Large intestine (tissue), 3 donors: ENCODE data around the gene CLIP3. TPM values are rescaled to one million over a fixed set of nuclear protein-coding genes. Genes with fewer than 3 reads are reported as not detected.
A peak's percentile ranks its signal among the peaks of the same experiment; 100 is the strongest.

Experiments
- DNase-seq, 2 donors: peaks; one replicate each; pipeline versions ENCODE4 v3.0.0 to v3.0.0-alpha.2; 2013
- H3K27ac ChIP-seq: one replicate; pipeline ENCODE4 v1.5.1; 2013; ENCODE audit warnings: low read length
- H3K27me3 ChIP-seq: 2 replicates; pipeline ENCODE4 v1.6.1; 2013; ENCODE audit warnings: low read length; ENCODE audit not compliant: control insufficient read depth, insufficient read depth
- H3K36me3 ChIP-seq: 2 replicates; pipeline ENCODE4 v1.6.1; 2013; ENCODE audit warnings: low read length; ENCODE audit not compliant: control insufficient read depth, insufficient read depth
- H3K4me1 ChIP-seq: one replicate; pipeline ENCODE4 v1.6.1; 2013; ENCODE audit warnings: low read length; ENCODE audit not compliant: control insufficient read depth, insufficient read depth
- H3K4me3 ChIP-seq: one replicate; pipeline ENCODE4 v1.5.1; 2013; ENCODE audit warnings: low read length
- H3K9me3 ChIP-seq: one replicate; pipeline ENCODE4 v1.6.1; 2013; ENCODE audit warnings: mild to moderate bottlenecking, low read depth, low read length, moderate library complexity; ENCODE audit not compliant: control insufficient read depth
- WGBS: methylation state at CpG from one replicate; pipeline ENCODE4 v1.1.5; 2013; ENCODE audit warnings: low lambda C conversion rate; ENCODE audit not compliant: insufficient coverage; 5-methylcytosine and 5-hydroxymethylcytosine counted together
- polyA plus RNA-seq: library from polyadenylated mRNA; unstranded; fragments of 120-200 nt; gene quantifications from one replicate; pipeline ENCODE4 v1.2.1, GENCODE V29; 2013

Gene CLIP3
- polyA plus RNA-seq, 1 donor: 21.5 TPM

GRCh38 chr19:36064826-36065225 is 32.2 kb upstream of the CLIP3 start:
- no peaks in the 10 kb centered on the region for H3K4me1 ChIP-seq
- no CpG with 5 or more reads among the region's 8 CpGs for WGBS
- H3K27me3 ChIP-seq: no peaks in the 10 kb centered on the region
- no peaks in the 10 kb centered on the region for H3K9me3 ChIP-seq
- no peak overlapping the region for H3K4me3 ChIP-seq
- DNase-seq: no peak
- peaks cover 11% of the 10 kb centered on the region for H3K36me3 ChIP-seq
- no peak overlapping the region for H3K27ac ChIP-seq

GRCh38 chr19:36061367-36061766 is 28.7 kb upstream of the CLIP3 start:
- Histone ChIP-seq H3K36me3 (no peaks in the 10 kb centered on the region), H3K4me1 (peaks cover 15% of the 10 kb centered on the region), H3K9me3 (no peaks in the 10 kb centered on the region), H3K27ac (no peak overlapping the region), H3K4me3 (no peak overlapping the region), H3K27me3 (no peaks in the 10 kb centered on the region)
- WGBS: no CpG with 5 or more reads among the region's 2 CpGs
- no peak for DNase-seq

GRCh38 chr19:36060430-36060829 is 27.8 kb upstream of the CLIP3 start:
- no peaks in the 10 kb centered on the region for H3K36me3 ChIP-seq
- no peak for DNase-seq
- no peaks in the 10 kb centered on the region for H3K9me3 ChIP-seq
- no peaks in the 10 kb centered on the region for H3K27me3 ChIP-seq
- no peak overlapping the region for H3K4me3 ChIP-seq
- WGBS: no CpG with 5 or more reads among the region's 4 CpGs
- H3K27ac ChIP-seq: no peak overlapping the region
- H3K4me1 ChIP-seq: peaks cover 18% of the 10 kb centered on the region

GRCh38 chr19:36059180-36059910 is 26.7 kb upstream of the CLIP3 start:
- no peak for DNase-seq
- H3K4me1 ChIP-seq: peaks cover 21% of the 10 kb centered on the region
- H3K27ac ChIP-seq: peak overlapping the region; percentile 7
- no peak overlapping the region for H3K4me3 ChIP-seq
- H3K36me3 ChIP-seq: no peaks in the 10 kb centered on the region
- no peaks in the 10 kb centered on the region for H3K27me3 ChIP-seq
- WGBS: no CpG with 5 or more reads among the region's 6 CpGs
- no peaks in the 10 kb centered on the region for H3K9me3 ChIP-seq

- no peaks in the 10 kb centered on the region for H3K36me3 ChIP-seq
- peaks cover 21% of the 10 kb centered on the region for H3K4me1 ChIP-seq
- no peaks in the 10 kb centered on the region for H3K27me3 ChIP-seq
- WGBS: no CpG with 5 or more reads among the region's 12 CpGs
- peak; percentile 52 to 80 for DNase-seq
- H3K27ac ChIP-seq: peak overlapping the region; percentile 21
- no peak overlapping the region for H3K4me3 ChIP-seq
- H3K9me3 ChIP-seq: no peaks in the 10 kb centered on the region
Measured at GRCh38 chr19:36058481-36059179, 26.0 kb upstream of the CLIP3 start.

GRCh38 chr19:36054733-36055686 is 22.3 kb upstream of the CLIP3 start, which contains the start of gene WDR62:
TSS of gene WDR62 (plus strand) at chr19:36054897. CDS start at chr19:36054972, 75 bp downstream.
- H3K4me1 ChIP-seq: peaks cover 27% of the 10 kb centered on the region
- H3K9me3 ChIP-seq: no peaks in the 10 kb centered on the region
- peak within 1 kb of the TSS; percentile 97 for H3K27ac ChIP-seq
- 17% methylated on average over 1 of the region's 76 CpGs for WGBS
- no peaks in the 10 kb centered on the region for H3K36me3 ChIP-seq
- H3K4me3 ChIP-seq: peak within 1 kb of the TSS; percentile 70
- no peaks in the 10 kb centered on the region for H3K27me3 ChIP-seq
- DNase-seq: no peak

- Histone ChIP-seq H3K27ac (peak within 1 kb of the TSS; percentile 97), H3K27me3 (no peaks in the 10 kb centered on the region), H3K4me3 (peak within 1 kb of the TSS; percentile 70), H3K36me3 (no peaks in the 10 kb centered on the region), H3K4me1 (peaks cover 21% of the 10 kb centered on the region), H3K9me3 (no peaks in the 10 kb centered on the region)
- WGBS: 0% methylated on average over 1 of the region's 56 CpGs
- DNase-seq: peak; percentile 100
Measured at GRCh38 chr19:36054119-36054732, 21.6 kb upstream of the CLIP3 start, which contains the start of gene THAP8. TSS of gene THAP8 (minus strand) at chr19:36054285. CDS start at chr19:36054217, 68 bp downstream.

- WGBS: no CpG with 5 or more reads among the region's 4 CpGs
- no peak for DNase-seq
- no peak overlapping the region for H3K27ac ChIP-seq
- no peaks in the 10 kb centered on the region for H3K9me3 ChIP-seq
- no peaks in the 10 kb centered on the region for H3K36me3 ChIP-seq
- peaks cover 12% of the 10 kb centered on the region for H3K4me1 ChIP-seq
- H3K27me3 ChIP-seq: no peaks in the 10 kb centered on the region
- H3K4me3 ChIP-seq: no peak overlapping the region
Measured at GRCh38 chr19:36051637-36052036, 19.0 kb upstream of the CLIP3 start.

GRCh38 chr19:36051236-36051635 is 18.6 kb upstream of the CLIP3 start:
- Histone ChIP-seq H3K4me3 (no peak overlapping the region), H3K9me3 (no peaks in the 10 kb centered on the region), H3K27me3 (no peaks in the 10 kb centered on the region), H3K36me3 (no peaks in the 10 kb centered on the region), H3K27ac (no peak overlapping the region), H3K4me1 (peaks cover 12% of the 10 kb centered on the region)
- DNase-seq: peak in 1 of 2 donors; percentile 38
- no CpG with 5 or more reads among the region's 3 CpGs for WGBS
